DOHH2 (cell line): ENCODE results near the gene NAT8L.
"Not testable (repeated sequence)": the region's sequence is repeated elsewhere in the genome, so short reads cannot be mapped to it uniquely, and the experiment has no call there.

Experiments used
- H3F3A ChIP-seq: fragments of 200-600 bp; sonication (generic), shearing (Covaris generic); 2 replicates; pipeline ENCODE4 v1.6.0; 2016; ENCODE audit warnings: antibody characterized with exemption, mild to moderate bottlenecking; ENCODE audit not compliant: control insufficient read depth, insufficient read depth
- H3K27ac ChIP-seq: fragments of 200-600 bp; sonication (generic); 2 replicates; pipeline ENCODE4 v1.5.1; 2014; ENCODE audit warnings: low read depth, mild to moderate bottlenecking, low read length, moderate library complexity
- H3K27me3 ChIP-seq: fragments of 200-600 bp; sonication (generic); 2 replicates; pipeline ENCODE4 v1.6.1; 2014; ENCODE audit warnings: mild to moderate bottlenecking, low read length, mixed read lengths; ENCODE audit not compliant: control insufficient read depth
- H3K36me3 ChIP-seq: fragments of 200-600 bp; sonication (generic); 2 replicates; pipeline ENCODE4 v1.6.1; 2014; ENCODE audit warnings: mild to moderate bottlenecking, low read length, moderate library complexity, mixed read lengths; ENCODE audit not compliant: control insufficient read depth
- H3K4me1 ChIP-seq: fragments of 200-600 bp; sonication (generic); 2 replicates; pipeline ENCODE4 v1.6.1; 2014; ENCODE audit warnings: mild to moderate bottlenecking, low read length, mixed read lengths; ENCODE audit not compliant: control insufficient read depth
- H3K4me2 ChIP-seq: fragments of 200-600 bp; sonication (generic); 2 replicates; pipeline ENCODE4 v1.6.0; 2014; ENCODE audit warnings: mild to moderate bottlenecking, low read length, moderate library complexity
- H3K4me3 ChIP-seq: fragments of 200-600 bp; sonication (generic); 2 replicates; pipeline ENCODE4 v1.5.1; 2014; ENCODE audit warnings: mild to moderate bottlenecking, low read length, mixed read lengths
- H3K79me2 ChIP-seq: fragments of 200-600 bp; sonication (generic); 2 replicates; pipeline ENCODE4 v1.6.1; 2014; ENCODE audit warnings: mild to moderate bottlenecking, low read length, mixed read lengths; ENCODE audit not compliant: control insufficient read depth
- H3K9me2 ChIP-seq: fragments of 200-600 bp; sonication (generic); replicated peaks from 2 replicates; pipeline ENCODE4 v1.6.1; 2014; ENCODE audit warnings: mild to moderate bottlenecking, low read length, mixed read lengths; ENCODE audit not compliant: control insufficient read depth
- H3K9me3 ChIP-seq: fragments of 200-600 bp; sonication (generic); 2 replicates; pipeline ENCODE4 v1.6.1; 2014; ENCODE audit warnings: antibody characterized with exemption, low read length, mixed read lengths; ENCODE audit not compliant: control insufficient read depth, insufficient read depth
- H4K20me1 ChIP-seq: fragments of 200-600 bp; sonication (generic); 2 replicates; pipeline ENCODE4 v1.6.0; 2014; ENCODE audit warnings: low read depth, mild to moderate bottlenecking, antibody characterized with exemption, low read length, moderate library complexity; ENCODE audit not compliant: control insufficient read depth, insufficient read depth
- CTCF ChIP-seq: fragments of 200-600 bp; sonication (generic); IDR thresholded peaks from one replicate; pipeline ENCODE4 v1.5.1; 2014; ENCODE audit warnings: antibody characterized with exemption, mild to moderate bottlenecking, low read depth, low read length; ENCODE audit not compliant: poor library complexity, severe bottlenecking
- EZH2phosphoT487 ChIP-seq: fragments of 200-600 bp; sonication (generic); IDR thresholded peaks from 2 replicates; pipeline ENCODE4 v1.6.1; 2017; ENCODE audit warnings: borderline replicate concordance, mild to moderate bottlenecking, antibody characterized with exemption, low read length, moderate library complexity, mixed read lengths

Gene NAT8L

GRCh38 chr4:2015008-2015407, 44.1 kb upstream of the NAT8L start:
- H3K4me3 ChIP-seq: no peak overlapping the region
- no peak overlapping the region for H3K4me2 ChIP-seq
- no peaks in the 10 kb centered on the region for H3K9me2 ChIP-seq
- no peaks in the 10 kb centered on the region for H3K36me3 ChIP-seq
- H4K20me1 ChIP-seq: no peaks in the 10 kb centered on the region
- H3K27ac ChIP-seq: no peak overlapping the region
- no peaks in the 10 kb centered on the region for H3K79me2 ChIP-seq
- H3K9me3 ChIP-seq: no peaks in the 10 kb centered on the region
- H3K27me3 ChIP-seq: peaks cover 8% of the 10 kb centered on the region
- TF ChIP-seq EZH2phosphoT487: no peak
- TF ChIP-seq CTCF: no peak
- peaks cover 9% of the 10 kb centered on the region for H3K4me1 ChIP-seq
- peaks cover 7% of the 10 kb centered on the region for H3F3A ChIP-seq

- not testable (repeated sequence) for H3K4me2 ChIP-seq
Measured at GRCh38 chr4:2021358-2022018, 37.6 kb upstream of the NAT8L start.

GRCh38 chr4:2024683-2025082, 34.4 kb upstream of the NAT8L start:
- H3K36me3 ChIP-seq: no peaks in the 10 kb centered on the region
- H3K79me2 ChIP-seq: no peaks in the 10 kb centered on the region
- peaks cover 9% of the 10 kb centered on the region; the same call in 1 of the 2 replicates for H3K27me3 ChIP-seq
- TF ChIP-seq EZH2phosphoT487: no peak
- TF ChIP-seq CTCF: no peak
- H3K4me3 ChIP-seq: no peak overlapping the region
- H3K9me2 ChIP-seq: no peaks in the 10 kb centered on the region
- H3K4me2 ChIP-seq: no peak overlapping the region
- no peaks in the 10 kb centered on the region for H4K20me1 ChIP-seq
- peaks cover 7% of the 10 kb centered on the region; the same call in 1 of the 2 replicates for H3K9me3 ChIP-seq
- H3K4me1 ChIP-seq: no peaks in the 10 kb centered on the region
- no peak overlapping the region for H3K27ac ChIP-seq
- H3F3A ChIP-seq: no peaks in the 10 kb centered on the region

More at GRCh38 chr4:2021358-2022018, 37.6 kb upstream of the NAT8L start:
- H3K9me3 ChIP-seq, H3K4me1 ChIP-seq, H3K27ac ChIP-seq, H4K20me1 ChIP-seq, H3K4me3 ChIP-seq, H3K9me2 ChIP-seq, H3F3A ChIP-seq, H3K36me3 ChIP-seq, H3K27me3 ChIP-seq, H3K79me2 ChIP-seq: not testable (repeated sequence)

GRCh38 chr4:2025817-2026216, 33.3 kb upstream of the NAT8L start:
- no peaks in the 10 kb centered on the region for H3F3A ChIP-seq
- H3K4me3 ChIP-seq: no peak overlapping the region
- no peak overlapping the region for H3K4me2 ChIP-seq
- H3K36me3 ChIP-seq: no peaks in the 10 kb centered on the region
- peaks cover 7% of the 10 kb centered on the region; the same call in 1 of the 2 replicates for H3K9me3 ChIP-seq
- H3K27me3 ChIP-seq: peaks cover 16% of the 10 kb centered on the region
- H3K79me2 ChIP-seq: no peaks in the 10 kb centered on the region
- no peak overlapping the region for H3K27ac ChIP-seq
- no peaks in the 10 kb centered on the region for H3K4me1 ChIP-seq
- H3K9me2 ChIP-seq: no peaks in the 10 kb centered on the region
- H4K20me1 ChIP-seq: no peaks in the 10 kb centered on the region
- no peak for TF ChIP-seq EZH2phosphoT487
- no peak for TF ChIP-seq CTCF

GRCh38 chr4:2027120-2027519, 32.0 kb upstream of the NAT8L start:
- H3K9me3 ChIP-seq, H3K36me3 ChIP-seq, H3K4me3 ChIP-seq, H3K4me2 ChIP-seq, H3K4me1 ChIP-seq, H3K9me2 ChIP-seq, H4K20me1 ChIP-seq, H3K79me2 ChIP-seq, H3F3A ChIP-seq, H3K27ac ChIP-seq: not testable (repeated sequence)
- H3K27me3 ChIP-seq: peaks cover 16% of the 10 kb centered on the region

- not testable (repeated sequence) for H3K27me3 ChIP-seq, H3F3A ChIP-seq, H3K27ac ChIP-seq, H3K79me2 ChIP-seq, H3K9me2 ChIP-seq, H3K4me1 ChIP-seq, H3K4me2 ChIP-seq, H4K20me1 ChIP-seq, H3K4me3 ChIP-seq, H3K9me3 ChIP-seq, H3K36me3 ChIP-seq
Measured at GRCh38 chr4:2031161-2031560, 28.0 kb upstream of the NAT8L start.
